Esophagus squamous epithelium (tissue), 5 donors: ENCODE measurements around the gene SETD2. TPM values are rescaled to one million over a fixed set of nuclear protein-coding genes. Genes with fewer than 3 reads are reported as not detected.
"Not testable (repeated sequence)": the region's sequence is repeated elsewhere in the genome, so short reads cannot be mapped to it uniquely, and the experiment has no call there.

Experiments
- DNase-seq: peaks from one replicate; lab custom pipeline; 2025; lab: John Stamatoyannopoulos, UW
- H3K27ac ChIP-seq, 4 donors: fragments of 200-600 bp; sonication (generic); one replicate each; pipeline ENCODE4 v1.5.1; 2016 to 2019; ENCODE audit warnings: mild to moderate bottlenecking in 1 of 4
- H3K27me3 ChIP-seq, 4 donors: fragments of 200-600 bp; sonication (generic); 1 replicate in 3 of 4; 2 replicates in 1 of 4; pipeline versions ENCODE4 v1.5.1 to v1.6.0; 2017 to 2021; ENCODE audit warnings: antibody characterized with exemption in 1 of 4
- H3K36me3 ChIP-seq, 3 donors: fragments of 200-600 bp; sonication (generic); one replicate each; pipeline ENCODE4 v1.5.1; 2016 to 2019
- H3K4me1 ChIP-seq, 3 donors: fragments of 200-600 bp; sonication (generic); one replicate each; pipeline ENCODE4 v1.5.1; 2017 to 2019
- H3K4me3 ChIP-seq, 4 donors: fragments of 200-600 bp; sonication (generic); 1 replicate in 3 of 4; 2 replicates in 1 of 4; pipeline ENCODE4 v1.5.1; 2016 to 2019; ENCODE audit warnings: mild to moderate bottlenecking in 2 of 4, moderate library complexity in 1 of 4
- H3K9me3 ChIP-seq, 3 donors: fragments of 200-600 bp; sonication (generic); one replicate each; pipeline ENCODE4 v1.5.1; 2016 to 2019
- POLR2A ChIP-seq, 4 donors: fragments of 450-650 bp; IDR thresholded peaks; one replicate each; pipeline ENCODE4 v1.6.1; 2017; ENCODE audit warnings: antibody characterized with exemption in 4 of 4, mild to moderate bottlenecking in 4 of 4, moderate library complexity in 3 of 4
- WGBS, 2 donors: methylation state at CpG; one replicate each; pipeline ENCODE4 v1.1.5; 2018; 5-methylcytosine and 5-hydroxymethylcytosine counted together
- intact Hi-C: fragments of 100-400 bp; cut with DNase I; formaldehyde crosslinking; loops from one replicate; pipeline ENCODE4 v1.15.0; 2022
- total RNA-seq, 4 donors: library from RNA; depleted of rRNA; stranded (reverse); fragments of >200 nt; gene quantifications; one replicate each; pipeline ENCODE4 v1.1.0, GENCODE V29; 2016
- TF ChIP-seq, protein P1 (sequence below), 6 experiments: fragments of 450-650 bp in 4 of 6; fragments of 200-600 bp in 2 of 6; sonication (generic) in 2 of 6; IDR thresholded peaks; one replicate each; pipeline ENCODE4 v1.5.1; 2016 to 2019; ENCODE audit warnings: antibody characterized with exemption in 6 of 6, mild to moderate bottlenecking in 4 of 6, moderate library complexity in 4 of 6
- donor health status: DM: yes; HTN: yes; CAD: no.

The SETD2 gene, protein sequence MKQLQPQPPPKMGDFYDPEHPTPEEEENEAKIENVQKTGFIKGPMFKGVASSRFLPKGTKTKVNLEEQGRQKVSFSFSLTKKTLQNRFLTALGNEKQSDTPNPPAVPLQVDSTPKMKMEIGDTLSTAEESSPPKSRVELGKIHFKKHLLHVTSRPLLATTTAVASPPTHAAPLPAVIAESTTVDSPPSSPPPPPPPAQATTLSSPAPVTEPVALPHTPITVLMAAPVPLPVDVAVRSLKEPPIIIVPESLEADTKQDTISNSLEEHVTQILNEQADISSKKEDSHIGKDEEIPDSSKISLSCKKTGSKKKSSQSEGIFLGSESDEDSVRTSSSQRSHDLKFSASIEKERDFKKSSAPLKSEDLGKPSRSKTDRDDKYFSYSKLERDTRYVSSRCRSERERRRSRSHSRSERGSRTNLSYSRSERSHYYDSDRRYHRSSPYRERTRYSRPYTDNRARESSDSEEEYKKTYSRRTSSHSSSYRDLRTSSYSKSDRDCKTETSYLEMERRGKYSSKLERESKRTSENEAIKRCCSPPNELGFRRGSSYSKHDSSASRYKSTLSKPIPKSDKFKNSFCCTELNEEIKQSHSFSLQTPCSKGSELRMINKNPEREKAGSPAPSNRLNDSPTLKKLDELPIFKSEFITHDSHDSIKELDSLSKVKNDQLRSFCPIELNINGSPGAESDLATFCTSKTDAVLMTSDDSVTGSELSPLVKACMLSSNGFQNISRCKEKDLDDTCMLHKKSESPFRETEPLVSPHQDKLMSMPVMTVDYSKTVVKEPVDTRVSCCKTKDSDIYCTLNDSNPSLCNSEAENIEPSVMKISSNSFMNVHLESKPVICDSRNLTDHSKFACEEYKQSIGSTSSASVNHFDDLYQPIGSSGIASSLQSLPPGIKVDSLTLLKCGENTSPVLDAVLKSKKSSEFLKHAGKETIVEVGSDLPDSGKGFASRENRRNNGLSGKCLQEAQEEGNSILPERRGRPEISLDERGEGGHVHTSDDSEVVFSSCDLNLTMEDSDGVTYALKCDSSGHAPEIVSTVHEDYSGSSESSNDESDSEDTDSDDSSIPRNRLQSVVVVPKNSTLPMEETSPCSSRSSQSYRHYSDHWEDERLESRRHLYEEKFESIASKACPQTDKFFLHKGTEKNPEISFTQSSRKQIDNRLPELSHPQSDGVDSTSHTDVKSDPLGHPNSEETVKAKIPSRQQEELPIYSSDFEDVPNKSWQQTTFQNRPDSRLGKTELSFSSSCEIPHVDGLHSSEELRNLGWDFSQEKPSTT (N-terminal part only)
- total RNA-seq: 10 to 100 TPM; 24.3 to 59.5 (median 30.1) TPM

DNA sequence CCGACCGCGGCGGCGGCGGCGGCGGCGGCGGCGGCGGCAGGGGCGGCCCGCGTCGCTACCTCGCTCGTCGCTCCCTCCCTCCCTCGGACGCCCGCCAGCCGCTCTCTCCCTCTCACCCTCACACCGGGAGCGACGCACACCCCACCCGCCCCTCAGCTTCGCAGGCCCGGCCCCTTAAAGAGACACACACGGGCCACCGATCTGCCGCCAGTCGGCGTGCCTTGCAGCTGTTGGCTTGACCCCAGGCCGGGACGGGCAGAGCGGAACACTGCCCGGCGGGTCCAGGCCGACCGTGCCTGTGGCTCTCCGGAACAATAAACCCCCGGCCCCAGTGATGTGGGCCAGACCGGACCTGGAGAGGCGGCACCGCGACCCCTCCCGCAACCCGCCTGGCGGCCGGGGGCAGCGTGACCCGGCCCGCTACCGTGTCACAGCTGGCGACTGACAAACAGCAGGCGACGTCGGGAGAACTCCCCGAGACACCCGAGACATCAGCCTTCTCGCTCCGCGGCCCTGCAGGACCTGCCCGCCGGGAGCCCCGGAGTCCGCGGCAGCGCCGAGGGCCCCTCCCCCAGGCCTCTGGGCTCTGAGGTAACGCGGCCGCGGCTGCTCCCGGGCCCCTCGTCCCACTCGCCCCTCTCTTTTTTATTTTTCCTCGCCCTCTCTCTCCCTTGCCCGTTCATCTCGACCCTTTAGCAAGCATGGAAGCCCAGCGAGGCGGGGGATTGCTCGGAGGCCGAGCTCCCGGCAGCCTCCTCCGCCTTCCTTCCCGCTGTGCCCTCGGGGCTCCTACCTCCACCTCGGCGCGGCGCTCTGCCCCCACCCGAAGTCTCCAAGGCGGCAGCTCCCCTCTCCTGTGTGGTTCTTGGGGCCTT lies at the start of gene SETD2:
Gene SETD2, minus strand, starts transcription at position 107 of the 875 bp plus-strand sequence. CDS start 189 bp downstream, outside the sequence.
- Histone ChIP-seq H3K27me3 (no peaks in the 10 kb centered on the region), H3K4me3 (peak within 1 kb of the TSS; percentile 78 to 97 (median 95)), H3K9me3 (no peaks in the 10 kb centered on the region), H3K27ac (peak within 1 kb of the TSS; percentile 94 to 99 (median 96)), H3K36me3 (no peaks in the 10 kb centered on the region), H3K4me1 (peaks cover 18 to 54% (median 42%) of the 10 kb centered on the region in 3 donors)
- 1% methylated on average over 21 to 25 of the region's 95 CpGs for WGBS, 2 donors
- TF ChIP-seq POLR2A (IDR thresholded peaks at IDR 0.05): peak in 2 of 4 donors; percentile 43 to 80
- TF ChIP-seq, protein P1, sequence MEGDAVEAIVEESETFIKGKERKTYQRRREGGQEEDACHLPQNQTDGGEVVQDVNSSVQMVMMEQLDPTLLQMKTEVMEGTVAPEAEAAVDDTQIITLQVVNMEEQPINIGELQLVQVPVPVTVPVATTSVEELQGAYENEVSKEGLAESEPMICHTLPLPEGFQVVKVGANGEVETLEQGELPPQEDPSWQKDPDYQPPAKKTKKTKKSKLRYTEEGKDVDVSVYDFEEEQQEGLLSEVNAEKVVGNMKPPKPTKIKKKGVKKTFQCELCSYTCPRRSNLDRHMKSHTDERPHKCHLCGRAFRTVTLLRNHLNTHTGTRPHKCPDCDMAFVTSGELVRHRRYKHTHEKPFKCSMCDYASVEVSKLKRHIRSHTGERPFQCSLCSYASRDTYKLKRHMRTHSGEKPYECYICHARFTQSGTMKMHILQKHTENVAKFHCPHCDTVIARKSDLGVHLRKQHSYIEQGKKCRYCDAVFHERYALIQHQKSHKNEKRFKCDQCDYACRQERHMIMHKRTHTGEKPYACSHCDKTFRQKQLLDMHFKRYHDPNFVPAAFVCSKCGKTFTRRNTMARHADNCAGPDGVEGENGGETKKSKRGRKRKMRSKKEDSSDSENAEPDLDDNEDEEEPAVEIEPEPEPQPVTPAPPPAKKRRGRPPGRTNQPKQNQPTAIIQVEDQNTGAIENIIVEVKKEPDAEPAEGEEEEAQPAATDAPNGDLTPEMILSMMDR (IDR thresholded peaks at IDR 0.05): peak in 5 of 6 experiments; percentile 30 to 61 (median 40)
- DNase-seq: peak; percentile 61
- intact Hi-C loops: no loop called here

DNA sequence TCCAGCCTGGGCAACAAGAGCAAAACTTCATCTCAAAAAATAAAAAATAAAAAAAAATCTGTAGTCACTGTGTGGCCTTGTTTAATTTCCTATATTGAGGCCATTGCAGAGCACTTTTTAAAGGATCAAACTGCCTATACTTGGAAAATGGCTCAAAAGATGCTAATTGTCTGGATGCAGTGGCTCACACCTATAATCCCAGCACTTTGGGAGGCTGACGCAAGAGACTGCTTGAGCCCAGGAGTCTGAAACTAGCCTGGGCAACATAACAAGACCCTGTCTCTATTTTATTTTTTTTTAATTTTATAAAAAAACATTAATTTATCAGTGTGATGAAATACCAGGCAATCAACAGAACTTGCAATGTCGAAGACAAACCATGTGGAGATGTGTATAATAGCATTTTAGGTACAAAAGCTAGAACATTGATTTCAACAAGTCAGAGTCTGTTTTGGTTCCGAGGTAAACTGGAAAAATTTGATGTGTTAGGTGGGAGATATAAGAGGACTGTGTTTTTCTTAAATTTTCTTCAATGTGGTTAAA lies 47.0 kb upstream of the SETD2 start:
- Histone ChIP-seq H3K27ac (no peak overlapping the region), H3K9me3 (no peaks in the 10 kb centered on the region), H3K27me3 (no peaks in the 10 kb centered on the region), H3K4me1 (no peaks in the 10 kb centered on the region), H3K36me3 (no peaks in the 10 kb centered on the region), H3K4me3 (no peak overlapping the region)
- no peak for DNase-seq
- TF ChIP-seq POLR2A (IDR thresholded peaks at IDR 0.05): no peak
- TF ChIP-seq, protein P1 (IDR thresholded peaks at IDR 0.05): no peak
- intact Hi-C loops: no loop called here
- WGBS, 2 donors: 88 to 90% methylated on average over 3 of the region's 3 CpGs

DNA sequence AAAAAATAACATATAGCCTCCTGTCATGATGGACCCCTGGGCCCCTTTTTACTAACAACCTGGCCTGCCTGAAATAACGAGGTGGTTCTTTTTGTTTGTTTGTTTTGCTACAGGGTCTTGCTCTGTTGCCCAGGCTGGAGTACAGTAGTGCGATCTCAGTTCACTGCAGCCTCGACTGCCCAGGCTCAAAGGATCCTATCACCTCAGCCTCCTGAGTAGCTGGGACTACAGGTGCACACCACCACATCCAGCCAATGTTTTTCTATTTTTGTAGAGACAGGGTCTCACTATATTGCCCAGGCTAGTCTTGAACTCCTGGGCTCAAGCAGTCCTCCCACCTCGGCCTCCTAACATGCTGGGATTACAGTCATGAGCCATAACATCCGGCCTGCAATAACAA lies 42.1 kb upstream of the SETD2 start:
- H3K27me3 ChIP-seq, intact Hi-C loops, H3K4me3 ChIP-seq, H3K4me1 ChIP-seq, DNase-seq, H3K36me3 ChIP-seq, H3K9me3 ChIP-seq, H3K27ac ChIP-seq: not testable (repeated sequence)
- 87 to 90% methylated on average over 3 to 4 of the region's 5 CpGs for WGBS, 2 donors

DNA sequence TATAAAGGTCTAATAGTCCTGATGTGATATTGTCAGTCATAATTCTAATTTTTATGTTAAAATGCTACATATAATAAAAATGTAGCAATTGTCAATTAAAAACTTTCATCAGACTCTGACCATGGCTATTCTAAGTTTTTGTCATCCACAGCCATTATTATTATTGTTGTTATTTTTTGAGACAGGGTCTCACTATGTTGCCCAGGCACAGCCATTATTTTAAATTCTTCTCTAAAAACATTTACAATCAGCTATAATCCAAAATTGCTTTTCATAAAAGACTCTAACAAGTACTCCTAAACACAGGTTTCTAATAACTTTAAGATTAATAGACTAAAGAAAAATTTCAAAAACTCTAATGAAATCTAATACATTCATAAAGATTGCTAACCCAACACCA lies 41.0 kb upstream of the SETD2 start:
- no peak for DNase-seq
- Histone ChIP-seq H3K4me1 (no peaks in the 10 kb centered on the region), H3K27me3 (no peaks in the 10 kb centered on the region), H3K9me3 (no peaks in the 10 kb centered on the region), H3K27ac (no peak overlapping the region), H3K4me3 (no peak overlapping the region), H3K36me3 (no peaks in the 10 kb centered on the region)
- no peak for TF ChIP-seq POLR2A (IDR thresholded peaks at IDR 0.05)
- TF ChIP-seq, protein P1 (IDR thresholded peaks at IDR 0.05): no peak
- intact Hi-C loops: no loop called here
